ENCODE measurements around the gene WWC2.

GRCh38 chr4:183299464-183299863 is 200.4 kb downstream of the WWC2 start:
- TF ChIP-seq SUZ12 (IDR thresholded peaks at IDR 0.05; ENCODE audit: extremely low read depth, insufficient read depth, insufficient read length): no peak
- TF ChIP-seq YY1 (IDR thresholded peaks at IDR 0.05; ENCODE audit: insufficient read depth, insufficient read length): no peak
- no peak for TF ChIP-seq ZNF274 (IDR thresholded peaks at IDR 0.05; ENCODE audit: low read depth, low read length)
